OCI-LY3 (cell line): ENCODE measurements around the gene RAPGEF2.

ENCODE experiments used
- CTCF ChIP-seq: fragments of 200-600, 300-600 bp; sonication (generic); IDR thresholded peaks from 2 replicates; pipeline ENCODE4 v1.5.1; 2014; ENCODE audit warnings: antibody characterized with exemption, low read length, low read depth
- EZH2phosphoT487 ChIP-seq: fragments of 200-600 bp; shearing (Covaris generic); IDR thresholded peaks from 2 replicates; pipeline ENCODE4 v1.6.1; 2018; ENCODE audit warnings: antibody characterized with exemption, mixed run types, low read depth

GRCh38 chr4:159143687-159144086 is 40.8 kb downstream of the RAPGEF2 start:
- TF ChIP-seq CTCF (no peak), EZH2phosphoT487 (no peak)
